ENCODE data around the gene ARL15. TPM values are rescaled to one million over a fixed set of nuclear protein-coding genes. Genes with fewer than 3 reads are reported as not detected.

ARL15 gene
- total RNA-seq, 2 donors from 2014 or later, result 14.3 to 24.1 TPM

- no peak overlapping the region for H3K27ac ChIP-seq
- H3K4me3 ChIP-seq, result no peak overlapping the region
- H3K27me3 ChIP-seq, result no peaks in the 10 kb centered on the region
- no peaks in the 10 kb centered on the region for H3K9me3 ChIP-seq
- WGBS, 2 donors, result 91 to 95% methylated on average over 3 of the region's 3 CpGs
- ATAC-seq (no peak), DNase-seq (no peak)
- intact Hi-C loops (cut with DNase I), result no loop called here
- peaks cover 16% of the 10 kb centered on the region for H3K4me1 ChIP-seq
- H3K36me3 ChIP-seq (replicated peaks in 1 of 2; ENCODE audit: insufficient read depth in 1 of 2, low read depth in 2 of 2), result no peaks in the 10 kb centered on the region
- TF ChIP-seq CTCF (IDR thresholded peaks at IDR 0.05), result no peak
- no peak for TF ChIP-seq POLR2A (IDR thresholded peaks at IDR 0.05)
These were observed 339.9 kb downstream of the ARL15 start for GRCh38 chr5:53970475-53970874.

DNA sequence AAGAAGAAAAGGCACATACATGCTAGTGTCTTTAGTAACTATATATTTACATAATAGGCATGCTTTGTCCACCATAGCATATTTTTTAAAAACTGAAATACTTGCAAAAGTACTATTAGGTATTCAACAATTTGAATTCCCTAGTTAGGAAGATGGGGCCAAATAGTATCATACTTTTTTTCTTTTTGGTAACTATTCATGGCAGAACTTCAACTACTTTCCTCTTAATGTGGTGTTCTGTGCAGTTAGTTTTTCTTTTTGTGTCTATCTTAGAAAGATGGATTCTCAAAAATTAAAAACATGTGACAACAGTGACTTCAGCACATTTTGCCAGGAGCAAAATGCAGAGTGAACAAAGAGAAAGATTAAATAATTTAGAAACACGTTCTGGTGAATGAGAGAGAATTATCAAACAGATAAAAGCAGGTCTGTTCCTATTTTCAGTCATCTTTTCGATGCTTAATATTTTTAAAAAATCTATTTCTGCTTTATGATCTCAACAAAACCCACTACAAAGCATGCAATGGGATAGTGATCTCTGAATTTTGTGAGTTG lies 341.1 kb downstream of the ARL15 start:
- Histone ChIP-seq H3K27me3 (no peaks in the 10 kb centered on the region), H3K4me1 (peaks cover 13% of the 10 kb centered on the region), H3K36me3 (replicated peaks in 1 of 2; ENCODE audit: insufficient read depth in 1 of 2, low read depth in 2 of 2) (no peaks in the 10 kb centered on the region), H3K27ac (no peak overlapping the region), H3K9me3 (no peaks in the 10 kb centered on the region), H3K4me3 (no peak overlapping the region)
- no peak for ATAC-seq
- 80 to 84% methylated on average over 2 of the region's 2 CpGs for WGBS, 2 donors
- intact Hi-C loops (cut with DNase I), result no loop called here
- no peak for TF ChIP-seq POLR2A (IDR thresholded peaks at IDR 0.05)
- no peak for TF ChIP-seq CTCF (IDR thresholded peaks at IDR 0.05)
- no peak for DNase-seq

DNA sequence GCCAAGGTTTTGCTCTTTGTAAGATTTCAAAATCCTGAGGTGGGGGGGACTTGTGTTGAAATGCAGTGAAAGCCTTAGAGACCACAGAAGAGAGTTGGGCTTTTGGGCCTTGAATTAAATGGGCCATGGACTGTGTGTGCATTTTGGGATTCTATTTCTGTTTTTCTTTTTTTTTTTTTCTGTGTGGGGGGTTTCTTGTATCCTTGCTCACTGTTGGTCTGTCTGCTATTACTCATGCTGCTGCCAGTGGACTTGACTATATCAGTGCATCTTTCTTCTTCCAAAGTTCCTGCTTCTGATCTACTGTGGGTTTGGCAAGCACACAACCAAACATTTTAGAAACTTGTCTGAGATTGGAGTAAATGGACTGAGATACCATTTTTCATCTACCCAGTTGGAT lies 344.9 kb downstream of the ARL15 start:
- ATAC-seq (no peak), DNase-seq (no peak)
- Histone ChIP-seq H3K4me3 (no peak overlapping the region), H3K36me3 (replicated peaks in 1 of 2; ENCODE audit: insufficient read depth in 1 of 2, low read depth in 2 of 2) (no peaks in the 10 kb centered on the region), H3K9me3 (no peaks in the 10 kb centered on the region), H3K4me1 (no peaks in the 10 kb centered on the region), H3K27me3 (no peaks in the 10 kb centered on the region), H3K27ac (no peak overlapping the region)
- TF ChIP-seq POLR2A (IDR thresholded peaks at IDR 0.05) (no peak), CTCF (IDR thresholded peaks at IDR 0.05) (no peak)
- intact Hi-C loops (cut with DNase I), result no loop called here

DNA sequence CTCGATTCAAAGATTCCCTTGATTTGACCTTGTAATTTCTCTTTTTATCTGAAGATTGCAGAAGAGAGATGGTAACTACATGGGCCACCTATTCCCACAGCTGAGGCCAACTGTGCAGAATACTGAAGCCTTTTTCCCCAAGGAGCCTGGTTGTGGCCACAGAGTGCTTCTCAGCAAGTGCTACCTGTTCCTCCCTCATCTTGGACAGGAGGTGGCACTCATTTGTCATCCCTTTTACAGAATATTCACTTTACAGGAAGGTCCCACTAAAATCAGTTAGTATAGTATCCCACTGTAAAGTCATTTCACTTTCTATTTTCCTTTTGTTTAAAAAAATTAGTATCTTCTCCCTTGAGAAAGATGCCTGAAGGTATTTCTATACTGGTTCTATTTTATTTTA lies 346.4 kb downstream of the ARL15 start:
- DNase-seq, result no peak
- Histone ChIP-seq H3K4me1 (no peaks in the 10 kb centered on the region), H3K36me3 (replicated peaks in 1 of 2; ENCODE audit: insufficient read depth in 1 of 2, low read depth in 2 of 2) (no peaks in the 10 kb centered on the region), H3K9me3 (no peaks in the 10 kb centered on the region), H3K27me3 (no peaks in the 10 kb centered on the region), H3K4me3 (no peak overlapping the region), H3K27ac (no peak overlapping the region)
- TF ChIP-seq POLR2A (IDR thresholded peaks at IDR 0.05), result no peak
- TF ChIP-seq CTCF (IDR thresholded peaks at IDR 0.05), result no peak
- no peak for ATAC-seq
- WGBS, 2 donors, result 50 to 52% methylated on average over 1 of the region's 1 CpG
- intact Hi-C loops (cut with DNase I), result no loop called here

- no peak for TF ChIP-seq CTCF (IDR thresholded peaks at IDR 0.05)
- TF ChIP-seq POLR2A (IDR thresholded peaks at IDR 0.05), result no peak
- 78 to 79% methylated on average over 1 of the region's 1 CpG for WGBS, 2 donors
- DNase-seq (no peak), ATAC-seq (no peak)
- H3K9me3 ChIP-seq, result peaks cover 0 to under 1% (median 0%) of the 10 kb centered on the region in 3 donors
- no peaks in the 10 kb centered on the region for H3K4me1 ChIP-seq
- no peaks in the 10 kb centered on the region for H3K27me3 ChIP-seq
- intact Hi-C loops (cut with DNase I), result no loop called here
- H3K4me3 ChIP-seq, result no peak overlapping the region
- no peaks in the 10 kb centered on the region for H3K36me3 ChIP-seq (replicated peaks in 1 of 2; ENCODE audit: insufficient read depth in 1 of 2, low read depth in 2 of 2)
- no peak overlapping the region for H3K27ac ChIP-seq
These were observed 348.1 kb downstream of the ARL15 start for GRCh38 chr5:53962306-53962705.
